HG02970 (cell line): ENCODE measurements around the gene KRT5.
"Not testable (repeated sequence)": the region's sequence is repeated elsewhere in the genome, so short reads cannot be mapped to it uniquely, and the experiment has no call there.

ENCODE experiments used
- ATAC-seq: cut with Tn5 transposase; IDR thresholded peaks from one replicate; pipeline ENCODE4 v1.9.1; 2021; ENCODE audit warnings: mild to moderate bottlenecking, moderate library complexity, moderate number of reproducible peaks; ENCODE audit not compliant: unreplicated experiment, low FRiP score

Gene KRT5

DNA sequence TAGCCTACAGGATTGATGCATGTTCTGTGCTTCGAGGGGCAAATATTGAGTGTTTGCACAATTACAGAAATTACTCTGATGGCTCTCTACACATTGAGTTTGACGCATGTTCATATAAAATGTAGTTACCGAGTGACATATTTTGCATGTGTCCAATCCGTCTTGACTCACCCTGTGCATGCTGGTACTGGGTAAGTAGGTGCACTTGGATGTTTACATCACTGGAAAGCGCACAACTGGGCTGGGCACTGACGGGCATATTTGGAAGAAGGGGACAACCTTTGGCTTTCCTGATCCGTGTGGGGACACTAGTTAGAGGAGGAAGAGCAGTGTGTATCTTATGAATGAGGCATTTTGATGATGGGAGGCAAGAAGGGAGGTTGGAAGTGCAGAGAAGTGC is 22.2 kb downstream of the KRT5 start:
- ATAC-seq, result no peak

DNA sequence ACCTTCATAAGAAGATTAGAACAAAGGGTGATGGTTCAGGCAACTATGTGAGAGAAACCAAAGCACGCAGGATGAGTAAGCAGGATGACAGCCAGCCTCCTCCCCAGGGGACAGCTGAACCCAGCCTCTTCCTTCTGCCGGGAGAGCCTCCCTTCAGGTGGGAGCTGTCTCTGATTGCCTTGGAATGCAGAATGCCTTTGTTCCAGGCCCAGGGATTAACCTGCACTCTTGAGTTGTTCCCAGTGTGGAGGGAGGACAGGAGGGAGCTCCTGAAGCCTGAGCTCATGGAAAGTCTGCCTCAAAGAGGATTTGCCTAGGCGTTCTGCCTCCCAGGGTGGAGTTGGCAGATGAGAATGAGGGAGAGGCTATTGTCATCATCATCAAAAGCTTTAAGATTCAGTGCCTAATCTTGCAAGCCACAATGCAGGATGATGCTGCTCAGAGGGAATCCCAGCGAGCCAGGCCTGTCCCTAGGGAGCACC is 23.6 kb downstream of the KRT5 start:
- no peak for ATAC-seq

DNA sequence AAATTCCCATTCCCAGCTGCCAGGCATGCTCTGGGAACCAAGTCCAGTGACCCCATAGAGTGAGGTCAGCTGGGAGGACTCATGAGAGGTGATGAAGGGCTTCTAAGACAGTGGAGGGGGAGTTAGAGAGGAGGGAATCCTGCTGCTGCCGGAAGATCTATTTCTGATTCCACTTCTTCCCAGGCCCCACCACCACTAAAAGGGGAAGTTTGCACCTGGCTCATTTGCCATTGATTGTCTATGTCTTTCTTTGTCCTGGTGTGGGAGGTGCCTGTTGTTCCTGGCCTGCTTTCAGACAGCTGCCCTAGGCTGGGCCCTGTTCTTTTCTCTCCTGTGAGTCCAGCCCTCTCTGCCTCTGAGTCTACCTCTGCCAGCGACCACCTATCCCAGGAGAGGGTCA is 24.1 kb downstream of the KRT5 start:
- no peak for ATAC-seq

DNA sequence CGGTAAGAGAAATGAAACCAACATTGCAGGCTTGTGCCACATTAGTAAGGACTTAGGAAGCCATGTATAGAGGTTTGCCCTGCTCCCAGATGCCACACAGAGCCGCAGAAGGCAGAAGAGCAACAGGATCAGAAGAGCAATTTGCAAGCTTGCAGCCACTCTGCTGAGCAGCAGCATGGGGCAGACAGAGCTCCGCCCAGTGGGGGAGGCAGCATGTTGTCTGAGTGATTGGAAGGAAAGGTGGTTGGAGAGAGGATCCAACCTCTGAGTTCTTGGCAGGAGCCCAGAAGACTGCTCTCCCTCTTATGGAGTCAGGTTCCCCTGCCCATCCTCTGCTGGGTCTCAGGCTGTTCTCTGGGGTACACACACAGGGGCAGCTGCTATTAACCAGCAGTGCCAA is 24.8 kb downstream of the KRT5 start:
- ATAC-seq, result no peak

- no peak for ATAC-seq
Observed at GRCh38 chr12:52494518-52494917, 25.7 kb downstream of the KRT5 start.

GRCh38 chr12:52494100-52494499 is 26.1 kb downstream of the KRT5 start:
- no peak for ATAC-seq

DNA sequence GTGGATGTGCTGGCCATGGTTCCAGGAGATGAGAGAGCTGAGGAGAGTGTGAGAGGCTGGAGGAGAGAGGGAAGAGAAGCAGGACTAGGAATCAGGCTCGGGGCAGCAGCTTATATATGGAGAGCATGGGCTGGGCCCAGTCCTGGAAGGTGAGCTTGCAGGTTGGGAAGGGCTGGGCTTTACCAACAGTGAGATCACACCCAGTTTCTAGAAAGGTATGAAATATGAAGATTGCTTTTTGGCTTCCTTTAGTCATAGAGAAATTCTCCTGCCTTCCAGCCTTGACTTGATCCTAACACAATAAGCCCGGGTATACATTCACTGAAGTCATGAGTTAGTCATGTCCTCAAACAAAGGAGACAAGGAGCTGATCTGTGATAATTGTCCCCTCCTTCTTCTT is 27.0 kb downstream of the KRT5 start, which contains the start of gene KRT6A:
Gene KRT6A (minus strand): TSS at position 86 of the 400 bp plus-strand sequence. CDS start 69 bp downstream, at position 17.
- ATAC-seq, result no peak

- not testable (repeated sequence) for ATAC-seq
Observed at GRCh38 chr12:52492405-52492804, 27.8 kb downstream of the KRT5 start.

DNA sequence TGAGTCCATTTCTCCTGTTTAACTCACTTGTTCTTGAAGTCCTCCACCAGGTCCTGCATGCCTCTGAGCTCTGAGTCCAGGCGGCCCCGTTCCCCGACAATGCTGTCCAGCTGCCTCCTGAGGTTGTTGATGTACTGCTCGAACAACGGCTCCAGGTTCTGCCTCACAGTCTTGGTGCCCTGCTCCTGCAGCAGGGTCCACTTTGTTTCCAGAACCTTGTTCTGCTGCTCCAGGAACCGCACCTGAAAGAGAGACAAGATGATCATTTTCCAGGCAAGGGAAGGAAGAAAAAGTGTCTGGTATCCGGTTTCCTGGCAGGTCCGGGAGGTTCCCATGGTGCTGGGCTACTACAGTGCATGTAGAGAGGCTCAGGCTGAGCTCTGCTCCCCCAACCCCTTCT is 28.7 kb downstream of the KRT5 start:
- not testable (repeated sequence) for ATAC-seq

GRCh38 chr12:52488736-52489135 is 31.5 kb downstream of the KRT5 start:
- ATAC-seq, result no peak

- not testable (repeated sequence) for ATAC-seq
Observed at GRCh38 chr12:52487744-52488443, 32.3 kb downstream of the KRT5 start.

GRCh38 chr12:52487211-52487610 is 33.0 kb downstream of the KRT5 start:
- no peak for ATAC-seq

GRCh38 chr12:52486166-52487105 is 33.8 kb downstream of the KRT5 start:
- ATAC-seq, result no peak

GRCh38 chr12:52480073-52480472 is 40.1 kb downstream of the KRT5 start:
- no peak for ATAC-seq

DNA sequence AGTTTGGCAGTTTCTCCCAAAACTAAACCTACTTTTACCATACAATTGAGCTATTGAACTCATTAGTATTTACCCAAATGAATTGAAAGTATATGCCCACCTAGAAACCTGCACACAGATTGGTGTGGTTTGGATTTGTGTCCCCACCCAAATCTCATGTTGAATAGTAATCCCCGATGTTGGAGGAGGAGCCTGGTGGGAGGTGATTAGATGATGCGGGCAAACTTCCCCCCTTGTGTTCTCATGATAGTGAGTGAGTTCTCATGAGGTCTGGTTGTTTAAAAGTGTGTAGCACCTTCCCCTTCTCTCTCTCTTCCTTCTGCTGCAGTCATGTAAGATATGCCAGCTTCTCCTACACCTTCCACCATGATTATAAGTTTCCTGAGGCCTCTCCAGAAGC is 42.5 kb downstream of the KRT5 start:
- ATAC-seq, result no peak

DNA sequence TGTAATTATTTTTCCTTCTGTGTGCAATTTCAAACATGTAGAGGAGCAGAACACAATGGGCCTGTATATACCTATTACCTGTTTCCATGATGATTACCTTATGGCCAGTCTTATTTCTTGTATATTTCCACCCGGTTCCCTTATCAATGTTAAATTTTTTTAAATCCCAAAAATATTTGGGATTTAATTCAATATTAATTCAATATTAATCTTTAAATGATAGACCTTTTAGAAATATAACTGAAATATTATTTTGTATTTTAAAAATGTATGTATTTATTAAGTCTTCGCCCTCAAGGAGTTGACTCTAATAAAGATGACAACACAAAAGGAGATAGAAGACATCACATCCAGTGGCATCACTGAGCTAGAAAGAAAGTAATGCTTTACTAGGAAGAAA is 46.0 kb downstream of the KRT5 start:
- ATAC-seq, result no peak

GRCh38 chr12:52473768-52474167 is 46.4 kb downstream of the KRT5 start, which contains the start of gene KRT6C:
KRT6C (minus strand) TSS chr12:52473805; CDS start chr12:52473737, 68 bp downstream.
- no peak for ATAC-seq

GRCh38 chr12:52469853-52470252 is 50.3 kb downstream of the KRT5 start:
- no peak for ATAC-seq

DNA sequence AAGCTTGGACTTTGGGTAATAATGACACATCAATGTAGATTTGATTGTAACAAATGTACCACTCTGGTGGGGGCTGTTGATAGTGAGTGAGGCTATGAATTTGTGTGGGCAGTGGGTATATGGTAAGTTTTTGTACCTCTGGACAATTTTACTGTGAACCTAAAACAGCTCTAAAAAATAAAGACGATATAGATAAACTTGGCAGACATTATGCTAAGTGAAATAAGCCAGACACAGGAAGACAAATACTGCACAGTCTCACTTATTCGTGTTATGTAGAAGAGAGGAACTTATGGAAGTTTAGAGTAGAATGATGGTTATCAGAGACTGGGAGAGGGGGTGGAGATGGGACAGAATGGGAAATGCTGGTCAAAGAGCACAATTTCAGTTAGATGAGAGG is 55.3 kb downstream of the KRT5 start:
- ATAC-seq, result no peak
